Uterus (tissue), 4 donors: Measurements from ENCODE around the gene DYNLRB2. TPM values are rescaled to one million over a fixed set of nuclear protein-coding genes. Genes with fewer than 3 reads are reported as not detected.

ENCODE experiments used
- DNase-seq, 2 donors: peaks; one replicate each; pipeline ENCODE4 v3.0.0-alpha.2; 2019 to 2020
- H3K27ac ChIP-seq, 2 donors: fragments of 200-600 bp; sonication (generic); 1 replicate in 1 of 2; 2 replicates in 1 of 2; pipeline ENCODE4 v1.5.1; 2016 to 2018
- H3K27me3 ChIP-seq, 2 donors: fragments of 200-600 bp; sonication (generic); one replicate each; pipeline ENCODE4 v1.5.1; 2018 to 2019; ENCODE audit warnings: control low read depth in 1 of 2
- H3K36me3 ChIP-seq, 2 donors: fragments of 200-600 bp; sonication (generic); one replicate each; pipeline ENCODE4 v1.5.1; 2019; ENCODE audit warnings: control low read depth in 1 of 2
- H3K4me1 ChIP-seq, 2 donors: fragments of 200-600 bp; sonication (generic); one replicate each; pipeline ENCODE4 v1.5.1; 2018 to 2019; ENCODE audit warnings: control low read depth in 1 of 2
- H3K4me3 ChIP-seq, 2 donors: fragments of 200-600 bp; sonication (generic); 1 replicate in 1 of 2; 2 replicates in 1 of 2; pipeline ENCODE4 v1.5.1; 2018 to 2019; ENCODE audit warnings: mild to moderate bottlenecking in 1 of 2
- H3K9me3 ChIP-seq, 2 donors: fragments of 200-600 bp; sonication (generic); one replicate each; pipeline ENCODE4 v1.5.1; 2019; ENCODE audit warnings: control low read depth in 1 of 2
- CTCF ChIP-seq, 4 experiments: fragments of 200-600 bp in 2 of 4; fragments of 450-650 bp in 2 of 4; sonication (generic) in 2 of 4; IDR thresholded peaks; one replicate each; pipeline ENCODE4 v1.5.1; 2016 to 2019; ENCODE audit warnings: antibody characterized with exemption in 4 of 4, mild to moderate bottlenecking in 2 of 4, moderate library complexity in 1 of 4
- POLR2A ChIP-seq, 2 donors: fragments of 450-650 bp; IDR thresholded peaks; one replicate each; pipeline ENCODE4 v1.6.1; 2016; ENCODE audit warnings: antibody characterized with exemption in 2 of 2, mild to moderate bottlenecking in 1 of 2, moderate library complexity in 1 of 2
- intact Hi-C: fragments of 100-400 bp; cut with DNase I; formaldehyde crosslinking; loops from one replicate; pipeline ENCODE4 v1.15.1; 2023; ENCODE audit warnings: low total_unique reads
- total RNA-seq, 4 donors: library from RNA; depleted of rRNA in 3 of 4; stranded (reverse); fragments of >200 nt in 3 of 4; gene quantifications; one replicate each; pipeline versions ENCODE4 v1.1.0 to v1.2.4, GENCODE V29; 2014 to 2023
- donor health status: DM: yes; HTN: yes; CAD: no.

DYNLRB2 gene
- total RNA-seq, 4 donors from 2014 or later = 2.6 to 3.3 TPM; not detected in 2

GRCh38 chr16:80585764-80586163 lies 45.0 kb downstream of the DYNLRB2 start:
- DNase-seq = no peak
- Histone ChIP-seq H3K4me1 (no peaks in the 10 kb centered on the region), H3K9me3 (no peaks in the 10 kb centered on the region), H3K27me3 (no peaks in the 10 kb centered on the region), H3K4me3 (no peak overlapping the region), H3K36me3 (no peaks in the 10 kb centered on the region), H3K27ac (no peak overlapping the region)
- intact Hi-C loops = no loop called here
- TF ChIP-seq POLR2A (IDR thresholded peaks at IDR 0.05) (no peak), CTCF (IDR thresholded peaks at IDR 0.05) (no peak)

GRCh38 chr16:80586476-80586875 lies 45.7 kb downstream of the DYNLRB2 start:
- no peak for TF ChIP-seq POLR2A (IDR thresholded peaks at IDR 0.05)
- no peak for TF ChIP-seq CTCF (IDR thresholded peaks at IDR 0.05)
- no peaks in the 10 kb centered on the region for H3K9me3 ChIP-seq
- intact Hi-C loops = no loop called here

GRCh38 chr16:80587071-80587470 lies 46.3 kb downstream of the DYNLRB2 start:
- intact Hi-C loops = no loop called here
- H3K27ac ChIP-seq = no peak overlapping the region
- TF ChIP-seq POLR2A (IDR thresholded peaks at IDR 0.05) (no peak), CTCF (IDR thresholded peaks at IDR 0.05) (no peak)
- no peak overlapping the region for H3K4me3 ChIP-seq
- DNase-seq = no peak
- no peaks in the 10 kb centered on the region for H3K9me3 ChIP-seq
- H3K27me3 ChIP-seq = no peaks in the 10 kb centered on the region
- no peaks in the 10 kb centered on the region for H3K4me1 ChIP-seq
- H3K36me3 ChIP-seq = no peaks in the 10 kb centered on the region

More at GRCh38 chr16:80586476-80586875, 45.7 kb downstream of the DYNLRB2 start:
- Histone ChIP-seq H3K27me3 (no peaks in the 10 kb centered on the region), H3K36me3 (no peaks in the 10 kb centered on the region), H3K27ac (no peak overlapping the region), H3K4me1 (no peaks in the 10 kb centered on the region), H3K4me3 (no peak overlapping the region)
- DNase-seq = no peak

- intact Hi-C loops = no loop called here
- TF ChIP-seq CTCF (IDR thresholded peaks at IDR 0.05) (no peak), POLR2A (IDR thresholded peaks at IDR 0.05) (no peak)
- Histone ChIP-seq H3K27ac (no peak overlapping the region), H3K9me3 (no peaks in the 10 kb centered on the region), H3K27me3 (no peaks in the 10 kb centered on the region), H3K36me3 (no peaks in the 10 kb centered on the region), H3K4me1 (no peaks in the 10 kb centered on the region), H3K4me3 (no peak overlapping the region)
- DNase-seq = no peak
Observed at GRCh38 chr16:80591071-80591915, 50.5 kb downstream of the DYNLRB2 start.

- Histone ChIP-seq H3K27ac (no peak overlapping the region), H3K4me3 (no peak overlapping the region), H3K9me3 (no peaks in the 10 kb centered on the region), H3K36me3 (no peaks in the 10 kb centered on the region), H3K27me3 (no peaks in the 10 kb centered on the region), H3K4me1 (no peaks in the 10 kb centered on the region)
- no peak for TF ChIP-seq CTCF (IDR thresholded peaks at IDR 0.05)
- DNase-seq = no peak
- intact Hi-C loops = no loop called here
Observed at GRCh38 chr16:80592273-80592672, 51.5 kb downstream of the DYNLRB2 start.
